Measurements from ENCODE around the gene IGHMBP2.

IGHMBP2 gene

GRCh38 chr11:68931911-68932310 lies 28.2 kb downstream of the IGHMBP2 start:
- DNase-seq, result no peak
- H3K27me3 ChIP-seq (ENCODE audit: insufficient read depth, low read length), result no peaks in the 10 kb centered on the region
- no peak overlapping the region for H2AFZ ChIP-seq (ENCODE audit: insufficient read depth, low read length, poor library complexity)
- no peak overlapping the region for H4K91ac ChIP-seq (ENCODE audit: low read depth, low read length)
- H3K4me2 ChIP-seq (ENCODE audit: low read length), result no peak overlapping the region
- H3K4me3 ChIP-seq (ENCODE audit: low read depth, low read length), result no peak overlapping the region
- no peak overlapping the region for H2AK5ac ChIP-seq (ENCODE audit: low read length)
- peaks cover 58 to 69% of the 10 kb centered on the region in 2 experiments for H3K36me3 ChIP-seq (ENCODE audit: control insufficient read depth in 1 of 2, insufficient read depth in 2 of 2, low read length in 2 of 2)
- WGBS (ENCODE audit: extremely low coverage, insufficient coverage, insufficient read length), result 100% methylated on average over 4 of the region's 17 CpGs
- no peak overlapping the region for H4K8ac ChIP-seq (ENCODE audit: low read depth, low read length)
- no peaks in the 10 kb centered on the region for H3K4me1 ChIP-seq (ENCODE audit: control insufficient read depth in 1 of 2, insufficient read depth in 2 of 2, low read length in 2 of 2)
- H3K18ac ChIP-seq (ENCODE audit: low read length), result no peak overlapping the region
- no peak overlapping the region for H3K9ac ChIP-seq (ENCODE audit: low read length)
- H3K27ac ChIP-seq (ENCODE audit: low read depth, low read length), result no peak overlapping the region
- no peak overlapping the region for H4K12ac ChIP-seq (ENCODE audit: low read depth, low read length)
- no peaks in the 10 kb centered on the region for H3K9me3 ChIP-seq (ENCODE audit: insufficient read depth, low read depth, low read length)
- no peak overlapping the region for H3K4ac ChIP-seq (ENCODE audit: low read depth, low read length)
- H3K14ac ChIP-seq (ENCODE audit: low read length), result no peak overlapping the region
- H3K79me1 ChIP-seq (ENCODE audit: low read length), result no peaks in the 10 kb centered on the region
- no peak overlapping the region for H2BK120ac ChIP-seq (ENCODE audit: insufficient read depth, low read length, poor library complexity)
- no peak overlapping the region for H3K23ac ChIP-seq (ENCODE audit: low read length)
- H2BK5ac ChIP-seq (ENCODE audit: low read depth, low read length, poor library complexity), result no peak overlapping the region
- H2BK12ac ChIP-seq (ENCODE audit: low read length), result no peak overlapping the region
- no peaks in the 10 kb centered on the region for H3K79me2 ChIP-seq (ENCODE audit: control insufficient read depth, insufficient read depth, low read length, poor library complexity)

- peaks cover 60 to 71% of the 10 kb centered on the region in 2 experiments for H3K36me3 ChIP-seq (ENCODE audit: control insufficient read depth in 1 of 2, insufficient read depth in 2 of 2, low read length in 2 of 2)
- no peak overlapping the region for H2BK120ac ChIP-seq (ENCODE audit: insufficient read depth, low read length, poor library complexity)
- no peak overlapping the region for H3K14ac ChIP-seq (ENCODE audit: low read length)
- H3K79me1 ChIP-seq (ENCODE audit: low read length), result no peaks in the 10 kb centered on the region
- H4K8ac ChIP-seq (ENCODE audit: low read depth, low read length), result no peak overlapping the region
- no peaks in the 10 kb centered on the region for H3K4me1 ChIP-seq (ENCODE audit: control insufficient read depth in 1 of 2, insufficient read depth in 2 of 2, low read length in 2 of 2)
- H4K12ac ChIP-seq (ENCODE audit: low read depth, low read length), result no peak overlapping the region
- H2BK12ac ChIP-seq (ENCODE audit: low read length), result no peak overlapping the region
- H2AK5ac ChIP-seq (ENCODE audit: low read length), result no peak overlapping the region
- peaks cover under 1% of the 10 kb centered on the region for H3K9me3 ChIP-seq (ENCODE audit: insufficient read depth, low read depth, low read length)
- no peaks in the 10 kb centered on the region for H3K79me2 ChIP-seq (ENCODE audit: control insufficient read depth, insufficient read depth, low read length, poor library complexity)
- H2AFZ ChIP-seq (ENCODE audit: insufficient read depth, low read length, poor library complexity), result no peak overlapping the region
- H3K27me3 ChIP-seq (ENCODE audit: insufficient read depth, low read length), result no peaks in the 10 kb centered on the region
- H2BK5ac ChIP-seq (ENCODE audit: low read depth, low read length, poor library complexity), result no peak overlapping the region
- no peak overlapping the region for H4K91ac ChIP-seq (ENCODE audit: low read depth, low read length)
- no peak overlapping the region for H3K27ac ChIP-seq (ENCODE audit: low read depth, low read length)
- no peak overlapping the region for H3K4me3 ChIP-seq (ENCODE audit: low read depth, low read length)
- H3K4me2 ChIP-seq (ENCODE audit: low read length), result no peak overlapping the region
- no peak overlapping the region for H3K18ac ChIP-seq (ENCODE audit: low read length)
- no peak overlapping the region for H3K23ac ChIP-seq (ENCODE audit: low read length)
- H3K4ac ChIP-seq (ENCODE audit: low read depth, low read length), result no peak overlapping the region
- no CpG with 5 or more reads among the region's 7 CpGs for WGBS (ENCODE audit: extremely low coverage, insufficient coverage, insufficient read length)
- no peak overlapping the region for H3K9ac ChIP-seq (ENCODE audit: low read length)
- DNase-seq, result no peak
These were observed 28.7 kb downstream of the IGHMBP2 start for GRCh38 chr11:68932358-68932757.

- H2BK12ac ChIP-seq (ENCODE audit: low read length), result no peak overlapping the region
- WGBS (ENCODE audit: extremely low coverage, insufficient coverage, insufficient read length), result no CpG with 5 or more reads among the region's 24 CpGs
These were observed 29.4 kb downstream of the IGHMBP2 start for GRCh38 chr11:68932933-68933577.

GRCh38 chr11:68933605-68934320 lies 30.1 kb downstream of the IGHMBP2 start:
- H3K14ac ChIP-seq (ENCODE audit: low read length), result no peak overlapping the region
- H3K79me1 ChIP-seq (ENCODE audit: low read length), result no peaks in the 10 kb centered on the region
- H4K91ac ChIP-seq (ENCODE audit: low read depth, low read length), result no peak overlapping the region
- H3K23ac ChIP-seq (ENCODE audit: low read length), result no peak overlapping the region
- H3K79me2 ChIP-seq (ENCODE audit: control insufficient read depth, insufficient read depth, low read length, poor library complexity), result no peaks in the 10 kb centered on the region
- no peak overlapping the region for H3K4ac ChIP-seq (ENCODE audit: low read depth, low read length)
- H3K36me3 ChIP-seq (ENCODE audit: control insufficient read depth in 1 of 2, insufficient read depth in 2 of 2, low read length in 2 of 2), result peaks cover 67 to 78% of the 10 kb centered on the region in 2 experiments
- H2AK5ac ChIP-seq (ENCODE audit: low read length), result no peak overlapping the region
- H4K12ac ChIP-seq (ENCODE audit: low read depth, low read length), result no peak overlapping the region
- no peak overlapping the region for H3K4me2 ChIP-seq (ENCODE audit: low read length)
- no peak overlapping the region for H3K27ac ChIP-seq (ENCODE audit: low read depth, low read length)
- no peaks in the 10 kb centered on the region for H3K27me3 ChIP-seq (ENCODE audit: insufficient read depth, low read length)
- no peak overlapping the region for H3K9ac ChIP-seq (ENCODE audit: low read length)
- H4K8ac ChIP-seq (ENCODE audit: low read depth, low read length), result no peak overlapping the region
- no peak overlapping the region for H2AFZ ChIP-seq (ENCODE audit: insufficient read depth, low read length, poor library complexity)
- H3K9me3 ChIP-seq (ENCODE audit: insufficient read depth, low read depth, low read length), result peaks cover 2% of the 10 kb centered on the region
- H2BK12ac ChIP-seq (ENCODE audit: low read length), result no peak overlapping the region
- H2BK5ac ChIP-seq (ENCODE audit: low read depth, low read length, poor library complexity), result no peak overlapping the region
- no peak overlapping the region for H2BK120ac ChIP-seq (ENCODE audit: insufficient read depth, low read length, poor library complexity)
- WGBS (ENCODE audit: extremely low coverage, insufficient coverage, insufficient read length), result no CpG with 5 or more reads among the region's 17 CpGs
- no peak for DNase-seq
- no peak overlapping the region for H3K4me3 ChIP-seq (ENCODE audit: low read depth, low read length)
- no peaks in the 10 kb centered on the region for H3K4me1 ChIP-seq (ENCODE audit: control insufficient read depth in 1 of 2, insufficient read depth in 2 of 2, low read length in 2 of 2)
- no peak overlapping the region for H3K18ac ChIP-seq (ENCODE audit: low read length)

More at GRCh38 chr11:68932933-68933577, 29.4 kb downstream of the IGHMBP2 start:
- Histone ChIP-seq H3K79me2 (ENCODE audit: control insufficient read depth, insufficient read depth, low read length, poor library complexity) (no peaks in the 10 kb centered on the region), H3K4me3 (ENCODE audit: low read depth, low read length) (peak overlapping the region; percentile 14), H3K4me1 (ENCODE audit: control insufficient read depth in 1 of 2, insufficient read depth in 2 of 2, low read length in 2 of 2) (no peaks in the 10 kb centered on the region), H3K14ac (ENCODE audit: low read length) (no peak overlapping the region), H4K12ac (ENCODE audit: low read depth, low read length) (no peak overlapping the region), H3K9me3 (ENCODE audit: insufficient read depth, low read depth, low read length) (peaks cover 2% of the 10 kb centered on the region), H3K18ac (ENCODE audit: low read length) (no peak overlapping the region), H2AFZ (ENCODE audit: insufficient read depth, low read length, poor library complexity) (no peak overlapping the region), H3K4ac (ENCODE audit: low read depth, low read length) (no peak overlapping the region), H4K91ac (ENCODE audit: low read depth, low read length) (no peak overlapping the region), H3K27me3 (ENCODE audit: insufficient read depth, low read length) (no peaks in the 10 kb centered on the region), H3K9ac (ENCODE audit: low read length) (no peak overlapping the region), H4K8ac (ENCODE audit: low read depth, low read length) (no peak overlapping the region), H2BK120ac (ENCODE audit: insufficient read depth, low read length, poor library complexity) (no peak overlapping the region), H3K23ac (ENCODE audit: low read length) (no peak overlapping the region), H3K79me1 (ENCODE audit: low read length) (no peaks in the 10 kb centered on the region), H3K36me3 (ENCODE audit: control insufficient read depth in 1 of 2, insufficient read depth in 2 of 2, low read length in 2 of 2) (peaks cover 62 to 72% of the 10 kb centered on the region in 2 experiments), H2AK5ac (ENCODE audit: low read length) (no peak overlapping the region), H3K4me2 (ENCODE audit: low read length) (no peak overlapping the region), H2BK5ac (ENCODE audit: low read depth, low read length, poor library complexity) (no peak overlapping the region), H3K27ac (ENCODE audit: low read depth, low read length) (no peak overlapping the region)
- no peak for DNase-seq
